Body of pancreas (tissue), 4 donors: ENCODE data around the gene RALGPS2. TPM values are rescaled to one million over a fixed set of nuclear protein-coding genes. Genes with fewer than 3 reads are reported as not detected.

ENCODE experiments used
- ATAC-seq: fragments of 150-250 bp; one replicate; pipeline ENCODE4 v1.9.1; 2016
- DNase-seq, 4 donors: peaks; one replicate each; pipeline ENCODE4 v3.0.0-alpha.2; 2019
- H3K27ac ChIP-seq, 4 donors: fragments of 200-600 bp; sonication (generic); 1 replicate in 3 of 4; 2 replicates in 1 of 4; pipeline versions ENCODE4 v1.5.1 to v1.6.1; 2016 to 2019; ENCODE audit warnings: mild to moderate bottlenecking in 1 of 4, mixed read lengths in 1 of 4, moderate library complexity in 1 of 4
- H3K27me3 ChIP-seq, 2 donors: fragments of 200-600 bp; sonication (generic); one replicate each; pipeline ENCODE4 v1.6.0; 2016; ENCODE audit warnings: mild to moderate bottlenecking in 1 of 2
- H3K36me3 ChIP-seq, 2 donors: fragments of 200-600 bp; sonication (generic); replicated peaks in 1 of 2; 2 replicates each; pipeline ENCODE4 v1.5.1; 2016; ENCODE audit warnings: low read depth in 2 of 2; ENCODE audit not compliant: insufficient read depth in 1 of 2
- H3K4me1 ChIP-seq: fragments of 200-600 bp; sonication (generic); one replicate; pipeline ENCODE4 v1.6.0; 2016
- H3K4me3 ChIP-seq, 2 donors: fragments of 200-600 bp; sonication (generic); 1 replicate in 1 of 2; 2 replicates in 1 of 2; pipeline ENCODE4 v1.5.1; 2016 to 2019
- H3K9me3 ChIP-seq, 3 donors: fragments of 200-600 bp; sonication (generic); 1 replicate in 2 of 3; 2 replicates in 1 of 3; pipeline ENCODE4 v1.5.1; 2016
- CTCF ChIP-seq, 7 experiments: fragments of 450-650 bp in 4 of 7; fragments of 200-600 bp in 3 of 7; sonication (generic) in 3 of 7; IDR thresholded peaks; one replicate each; pipeline ENCODE4 v1.5.1; 2016 to 2019; ENCODE audit warnings: antibody characterized with exemption in 7 of 7
- POLR2A ChIP-seq, 3 donors: fragments of 450-650 bp; IDR thresholded peaks; one replicate each; pipeline ENCODE4 v1.6.1; 2016; ENCODE audit warnings: antibody characterized with exemption in 3 of 3, mild to moderate bottlenecking in 2 of 3
- WGBS, 2 donors: methylation state at CpG; one replicate each; pipeline ENCODE4 v1.1.5; 2017; 5-methylcytosine and 5-hydroxymethylcytosine counted together
- intact Hi-C: fragments of 100-400 bp; cut with DNase I; formaldehyde crosslinking; loops from one replicate; pipeline ENCODE4 v1.15.1; 2023
- total RNA-seq, 2 donors: library from RNA; depleted of rRNA; stranded (reverse); fragments of >200 nt; gene quantifications; one replicate each; pipeline ENCODE4 v1.1.0, GENCODE V29; 2016

The RALGPS2 gene
- total RNA-seq, 2 donors from 2014 or later, result 9.1 to 10.9 TPM

- no peak overlapping the region for H3K4me3 ChIP-seq
- no peak for TF ChIP-seq POLR2A (IDR thresholded peaks at IDR 0.05)
- no peak for TF ChIP-seq CTCF (IDR thresholded peaks at IDR 0.05)
- H3K4me1 ChIP-seq, result peaks cover 17% of the 10 kb centered on the region
- DNase-seq, result no peak
- 57 to 73% methylated on average over 5 of the region's 5 CpGs for WGBS, 2 donors
- H3K36me3 ChIP-seq, result no peaks in the 10 kb centered on the region
- H3K27ac ChIP-seq, result peak overlapping the region in 2 of 4 donors; percentile 6 to 43
- intact Hi-C loops, result no loop called here
- no peaks in the 10 kb centered on the region for H3K27me3 ChIP-seq
- peak; percentile 15 for ATAC-seq
- H3K9me3 ChIP-seq, result no peaks in the 10 kb centered on the region
These were observed 191.6 kb downstream of the RALGPS2 start for GRCh38 chr1:178916448-178917174.

- Histone ChIP-seq H3K4me3 (no peak overlapping the region), H3K36me3 (no peaks in the 10 kb centered on the region), H3K9me3 (no peaks in the 10 kb centered on the region), H3K4me1 (peaks cover 17% of the 10 kb centered on the region), H3K27me3 (no peaks in the 10 kb centered on the region), H3K27ac (peak overlapping the region in 1 of 4 donors; percentile 55)
- WGBS, 2 donors, result 30 to 35% methylated on average over 6 of the region's 6 CpGs
- DNase-seq (no peak), ATAC-seq (no peak)
- intact Hi-C loops, result no loop called here
- no peak for TF ChIP-seq CTCF (IDR thresholded peaks at IDR 0.05)
- no peak for TF ChIP-seq POLR2A (IDR thresholded peaks at IDR 0.05)
These were observed 193.3 kb downstream of the RALGPS2 start for GRCh38 chr1:178918308-178918707.

- 13 to 36% methylated on average over 2 of the region's 2 CpGs for WGBS, 2 donors
- intact Hi-C loops, result no loop called here
- Histone ChIP-seq H3K27me3 (no peaks in the 10 kb centered on the region), H3K9me3 (no peaks in the 10 kb centered on the region), H3K4me1 (peaks cover 17% of the 10 kb centered on the region), H3K27ac (peak overlapping the region in 1 of 4 donors; percentile 55), H3K36me3 (no peaks in the 10 kb centered on the region), H3K4me3 (no peak overlapping the region)
- peak; percentile 57 to 80 (median 64) for DNase-seq
- TF ChIP-seq POLR2A (IDR thresholded peaks at IDR 0.05), result no peak
- TF ChIP-seq CTCF (IDR thresholded peaks at IDR 0.05), result no peak
- ATAC-seq, result no peak
These were observed 193.9 kb downstream of the RALGPS2 start for GRCh38 chr1:178918955-178919354.

- H3K4me1 ChIP-seq, result peaks cover 17% of the 10 kb centered on the region
- H3K9me3 ChIP-seq, result no peaks in the 10 kb centered on the region
- intact Hi-C loops, result no loop called here
- H3K36me3 ChIP-seq, result no peaks in the 10 kb centered on the region
- no peak for DNase-seq
- no peaks in the 10 kb centered on the region for H3K27me3 ChIP-seq
- H3K27ac ChIP-seq, result peak overlapping the region in 1 of 4 donors; percentile 55
- no peak overlapping the region for H3K4me3 ChIP-seq
- TF ChIP-seq CTCF (IDR thresholded peaks at IDR 0.05), result no peak
- no peak for TF ChIP-seq POLR2A (IDR thresholded peaks at IDR 0.05)
- 69 to 74% methylated on average over 2 of the region's 2 CpGs for WGBS, 2 donors
- ATAC-seq, result no peak
These were observed 194.5 kb downstream of the RALGPS2 start for GRCh38 chr1:178919581-178919980.

GRCh38 chr1:178921499-178921898 is 196.5 kb downstream of the RALGPS2 start:
- H3K27me3 ChIP-seq, result no peaks in the 10 kb centered on the region

More at GRCh38 chr1:178921499-178921898, 196.5 kb downstream of the RALGPS2 start:
- H3K4me1 ChIP-seq, result peaks cover 17% of the 10 kb centered on the region
- no peak overlapping the region for H3K4me3 ChIP-seq
- no peaks in the 10 kb centered on the region for H3K36me3 ChIP-seq
- no peaks in the 10 kb centered on the region for H3K9me3 ChIP-seq
- intact Hi-C loops, result no loop called here
- DNase-seq, result no peak
- 94 to 96% methylated on average over 2 of the region's 2 CpGs for WGBS, 2 donors
- TF ChIP-seq CTCF (IDR thresholded peaks at IDR 0.05) (no peak), POLR2A (IDR thresholded peaks at IDR 0.05) (no peak)
- no peak for ATAC-seq
- H3K27ac ChIP-seq, result no peak overlapping the region
